Measurements from ENCODE around the gene TF.
A peak's percentile ranks its signal among the peaks of the same experiment; 100 is the strongest.

The TF gene

DNA sequence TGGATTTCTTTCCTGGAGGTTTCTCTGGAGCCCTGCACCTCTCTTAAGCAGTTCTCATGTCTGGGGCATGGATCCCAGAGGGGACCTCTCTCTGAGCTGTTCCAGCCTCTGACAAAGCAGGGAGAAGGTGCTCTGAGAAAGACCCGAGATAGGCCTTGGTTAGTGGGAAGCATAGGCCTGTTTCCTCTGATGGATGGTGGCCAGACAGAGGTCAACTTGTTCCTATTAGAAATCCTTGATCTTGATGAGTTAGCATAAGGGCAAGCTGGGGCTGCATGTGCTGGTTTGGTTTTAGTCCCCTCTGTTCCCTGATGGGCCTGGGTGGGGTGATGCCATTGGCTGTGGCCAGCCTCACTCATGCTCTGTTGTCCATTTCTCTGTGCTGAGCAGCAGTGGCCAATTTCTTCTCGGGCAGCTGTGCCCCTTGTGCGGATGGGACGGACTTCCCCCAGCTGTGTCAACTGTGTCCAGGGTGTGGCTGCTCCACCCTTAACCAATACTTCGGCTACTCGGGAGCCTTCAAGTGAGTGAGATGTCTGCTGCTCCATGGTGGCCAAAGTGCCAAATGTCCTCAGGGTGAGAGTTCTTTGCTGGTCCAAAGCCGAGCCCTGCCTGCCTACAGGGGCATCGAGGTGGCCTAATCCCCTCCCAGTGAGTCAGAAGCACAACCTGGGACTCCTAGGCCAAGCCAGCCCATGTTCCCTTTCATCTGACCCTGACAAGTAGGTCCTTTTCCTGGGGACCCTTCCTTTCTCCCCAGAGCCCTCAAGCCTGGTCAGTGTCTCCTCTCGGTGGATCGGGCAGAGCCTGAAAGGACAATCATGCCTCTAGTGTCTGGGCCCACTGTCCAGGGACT is 9.0 kb downstream of the TF start:
- Mint-ChIP-seq H3K9me3 (no peaks in the 10 kb centered on the region), H3K4me3 (no peak overlapping the region), H3K27ac (no peak overlapping the region), H3K4me1 (no peaks in the 10 kb centered on the region), H3K36me3 (no peaks in the 10 kb centered on the region)
- ATAC-seq = no peak
- no peak for DNase-seq (ENCODE audit: low spot score in 2 of 2)

GRCh38 chr3:133756716-133757694 is 10.8 kb downstream of the TF start:
- Mint-ChIP-seq H3K36me3 (no peaks in the 10 kb centered on the region), H3K27ac (no peak overlapping the region), H3K4me3 (no peak overlapping the region), H3K4me1 (no peaks in the 10 kb centered on the region), H3K9me3 (no peaks in the 10 kb centered on the region)
- ATAC-seq (no peak), DNase-seq (ENCODE audit: low spot score in 2 of 2) (no peak)

GRCh38 chr3:133757701-133758567 is 11.7 kb downstream of the TF start:
- no peak for DNase-seq (ENCODE audit: low spot score in 2 of 2)
- Mint-ChIP-seq H3K4me1 (no peaks in the 10 kb centered on the region), H3K27ac (no peak overlapping the region), H3K36me3 (no peaks in the 10 kb centered on the region), H3K9me3 (no peaks in the 10 kb centered on the region), H3K4me3 (no peak overlapping the region)
- ATAC-seq = peak; percentile 42

GRCh38 chr3:133758568-133758928 is 12.4 kb downstream of the TF start:
- no peak overlapping the region for H3K4me3 Mint-ChIP-seq
- no peak overlapping the region for H3K27ac Mint-ChIP-seq
- no peak for ATAC-seq
- no peak for DNase-seq (ENCODE audit: low spot score in 2 of 2)
- no peaks in the 10 kb centered on the region for H3K9me3 Mint-ChIP-seq
- H3K4me1 Mint-ChIP-seq = no peaks in the 10 kb centered on the region
- no peaks in the 10 kb centered on the region for H3K36me3 Mint-ChIP-seq

DNA sequence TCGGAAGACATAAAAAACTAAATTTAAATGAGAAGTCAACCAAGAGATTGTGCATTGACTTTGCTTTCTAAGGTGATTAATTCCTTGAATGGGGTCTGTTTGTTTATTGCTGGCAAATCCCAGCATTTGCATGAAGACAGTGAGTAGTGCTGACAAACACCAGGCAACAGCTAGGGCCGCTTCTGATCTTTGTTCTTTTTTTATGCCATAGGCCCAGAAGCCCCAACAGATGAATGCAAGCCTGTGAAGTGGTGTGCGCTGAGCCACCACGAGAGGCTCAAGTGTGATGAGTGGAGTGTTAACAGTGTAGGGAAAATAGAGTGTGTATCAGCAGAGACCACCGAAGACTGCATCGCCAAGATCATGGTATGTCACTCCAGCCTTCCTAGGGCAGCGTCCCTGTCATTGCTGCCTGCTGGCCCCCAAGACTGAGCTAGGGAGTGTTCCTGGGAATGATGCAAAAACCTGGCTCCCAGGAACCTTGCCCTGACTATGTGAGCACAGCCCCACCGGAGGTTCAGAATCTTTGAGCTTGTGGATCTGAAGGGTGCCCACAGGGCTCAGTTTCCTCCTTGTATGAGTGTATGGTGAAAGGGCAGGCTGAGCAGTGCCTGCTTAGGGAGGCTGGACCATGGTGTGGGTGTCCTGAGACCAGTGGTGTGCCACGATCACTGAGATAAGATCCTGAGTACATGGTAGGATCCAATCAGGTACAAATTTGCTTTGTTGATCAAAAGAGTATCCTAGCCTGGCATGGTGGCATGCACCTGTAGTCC is 13.0 kb downstream of the TF start:
- no peak overlapping the region for H3K27ac Mint-ChIP-seq
- H3K4me1 Mint-ChIP-seq = no peaks in the 10 kb centered on the region
- no peaks in the 10 kb centered on the region for H3K36me3 Mint-ChIP-seq
- no peak overlapping the region for H3K4me3 Mint-ChIP-seq
- H3K9me3 Mint-ChIP-seq = no peaks in the 10 kb centered on the region
- DNase-seq (ENCODE audit: low spot score in 2 of 2) (no peak), ATAC-seq (no peak)

GRCh38 chr3:133759740-133760305 is 13.6 kb downstream of the TF start:
- Mint-ChIP-seq H3K4me3 (no peak overlapping the region), H3K27ac (no peak overlapping the region), H3K4me1 (no peaks in the 10 kb centered on the region), H3K36me3 (no peaks in the 10 kb centered on the region), H3K9me3 (no peaks in the 10 kb centered on the region)
- ATAC-seq (no peak), DNase-seq (ENCODE audit: low spot score in 2 of 2) (no peak)

GRCh38 chr3:133760916-133761315 is 14.7 kb downstream of the TF start:
- no peak for ATAC-seq
- no peaks in the 10 kb centered on the region for H3K4me1 Mint-ChIP-seq
- no peak overlapping the region for H3K27ac Mint-ChIP-seq
- H3K9me3 Mint-ChIP-seq = no peaks in the 10 kb centered on the region
- no peak for DNase-seq (ENCODE audit: low spot score in 2 of 2)
- H3K4me3 Mint-ChIP-seq = no peak overlapping the region
- H3K36me3 Mint-ChIP-seq = no peaks in the 10 kb centered on the region

DNA sequence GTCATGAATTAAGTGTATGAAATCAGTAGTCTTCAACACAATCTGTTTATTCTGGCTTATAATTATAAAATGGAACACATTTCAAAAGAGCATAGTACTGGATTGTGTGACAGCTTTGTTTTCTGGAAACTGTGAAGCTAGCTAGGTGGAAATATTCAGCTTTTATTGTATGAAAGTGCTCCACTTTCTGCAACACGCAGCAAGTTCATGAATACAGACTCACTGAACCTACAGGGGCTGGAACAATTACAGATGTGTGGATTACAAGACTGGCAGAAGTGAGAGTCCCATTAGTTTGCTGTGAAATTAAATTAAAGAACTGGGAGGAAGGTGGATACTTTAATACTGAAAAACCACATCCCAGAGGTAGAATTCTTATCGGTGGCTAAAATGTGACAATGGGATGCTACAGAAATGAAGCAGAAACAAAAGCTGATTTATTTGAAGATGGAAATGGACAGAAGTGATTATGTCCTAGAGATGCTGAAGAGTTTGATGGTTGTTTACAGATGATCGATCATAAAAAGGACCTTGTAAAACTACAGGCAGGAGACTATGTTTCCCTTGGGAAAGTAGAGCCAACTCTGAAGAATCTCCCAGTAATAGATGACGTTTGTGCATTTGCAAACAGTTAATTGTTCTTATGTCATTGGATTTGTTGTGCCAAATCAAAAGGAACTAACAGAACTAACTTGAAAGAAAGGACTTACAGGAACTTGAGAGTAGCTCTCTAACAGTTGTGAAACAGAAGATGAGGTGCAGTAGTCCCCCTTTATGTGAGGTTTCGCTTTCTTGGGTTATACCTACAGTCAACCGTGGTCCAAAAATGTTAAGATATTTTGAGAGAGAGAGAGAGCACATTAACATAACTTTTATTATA is 15.7 kb downstream of the TF start:
- no peak for DNase-seq (ENCODE audit: low spot score in 2 of 2)
- ATAC-seq = no peak
- Mint-ChIP-seq H3K4me3 (no peak overlapping the region), H3K9me3 (no peaks in the 10 kb centered on the region), H3K4me1 (no peaks in the 10 kb centered on the region), H3K27ac (no peak overlapping the region), H3K36me3 (no peaks in the 10 kb centered on the region)

- Mint-ChIP-seq H3K36me3 (no peaks in the 10 kb centered on the region), H3K4me3 (no peak overlapping the region), H3K4me1 (no peaks in the 10 kb centered on the region), H3K27ac (no peak overlapping the region), H3K9me3 (no peaks in the 10 kb centered on the region)
- no peak for ATAC-seq
- DNase-seq (ENCODE audit: low spot score in 2 of 2) = no peak
Observed at GRCh38 chr3:133762539-133762938, 16.3 kb downstream of the TF start.

DNA sequence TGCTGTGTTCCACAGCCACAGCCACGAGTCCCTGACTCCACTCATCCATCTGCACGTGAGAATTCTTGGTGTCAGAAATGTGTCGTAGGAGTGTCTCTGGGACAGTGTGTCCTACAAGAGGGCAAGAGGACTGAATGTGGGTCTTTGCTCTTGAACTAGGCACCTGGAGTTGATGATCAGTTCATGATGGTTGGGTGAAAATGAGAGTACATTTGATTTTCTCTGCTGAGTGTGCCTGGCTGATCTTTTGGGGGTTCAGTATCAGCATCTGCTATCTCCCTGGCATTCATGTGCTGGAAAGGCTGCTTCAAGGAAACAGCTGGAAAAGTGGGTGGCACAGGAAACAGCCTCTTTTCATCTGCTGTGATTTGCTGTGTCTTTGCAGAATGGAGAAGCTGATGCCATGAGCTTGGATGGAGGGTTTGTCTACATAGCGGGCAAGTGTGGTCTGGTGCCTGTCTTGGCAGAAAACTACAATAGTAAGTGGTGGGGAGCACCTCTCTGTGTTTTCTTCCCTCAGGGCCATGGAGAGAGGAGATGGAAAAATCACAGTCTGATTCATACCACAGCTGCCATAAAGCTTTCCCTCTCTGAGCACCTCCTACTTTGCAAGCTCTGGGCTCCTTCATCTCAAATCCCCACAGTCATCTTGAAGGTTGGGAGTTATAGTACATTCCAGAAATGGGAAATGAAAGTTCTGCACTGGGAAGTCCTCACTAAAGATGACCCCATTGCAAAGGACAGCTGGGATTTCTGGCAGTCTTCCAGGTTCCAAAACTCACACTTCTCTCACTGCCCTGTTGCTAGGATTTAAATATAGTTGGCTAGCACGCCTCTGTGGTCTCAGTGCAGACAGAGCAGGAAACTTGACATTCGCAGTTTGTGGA is 17.8 kb downstream of the TF start:
- H3K9me3 Mint-ChIP-seq = no peaks in the 10 kb centered on the region
- H3K27ac Mint-ChIP-seq = no peak overlapping the region
- H3K36me3 Mint-ChIP-seq = no peaks in the 10 kb centered on the region
- ATAC-seq (no peak), DNase-seq (ENCODE audit: low spot score in 2 of 2) (no peak)
- H3K4me3 Mint-ChIP-seq = no peak overlapping the region
- H3K4me1 Mint-ChIP-seq = no peaks in the 10 kb centered on the region

DNA sequence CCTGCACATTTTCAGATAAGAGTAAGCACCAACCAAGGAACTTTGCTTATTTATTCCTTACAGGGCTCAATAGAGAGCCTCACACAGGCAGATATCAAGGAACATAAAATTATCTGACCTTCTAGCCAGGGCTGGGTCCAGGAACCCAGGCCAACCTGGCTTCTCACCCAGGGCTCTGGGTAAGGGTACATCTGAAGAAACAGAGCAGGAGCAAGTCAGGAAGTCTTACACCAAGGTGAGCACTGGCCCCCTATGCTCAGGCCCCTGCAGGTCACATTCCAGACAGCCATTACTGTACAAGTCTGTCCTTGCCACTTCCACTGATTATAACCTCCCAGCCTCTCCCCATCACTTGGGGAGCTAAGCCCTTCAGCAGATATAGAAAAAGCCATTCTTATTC is 19.1 kb downstream of the TF start:
- H3K9me3 Mint-ChIP-seq = no peaks in the 10 kb centered on the region
- ATAC-seq = no peak

DNA sequence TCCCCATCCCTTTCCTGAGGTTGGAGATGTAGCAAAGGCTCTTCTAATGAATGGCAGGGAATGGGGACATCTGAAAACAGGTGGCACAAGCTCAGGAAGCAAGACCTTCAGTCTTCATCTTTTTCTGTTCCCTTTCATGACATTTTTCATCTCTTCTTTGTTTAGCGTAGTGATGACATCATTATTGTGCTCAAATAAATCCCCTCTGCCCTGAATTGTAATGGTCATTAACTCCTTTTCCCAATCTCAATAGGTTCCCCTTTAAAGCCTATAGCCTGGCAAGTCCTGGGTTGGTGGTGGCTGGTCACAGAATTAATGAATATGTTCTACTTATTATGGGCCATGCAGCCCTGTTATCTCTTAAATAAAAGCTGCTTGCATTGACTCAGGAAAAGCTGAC is 21.4 kb downstream of the TF start:
- no peak overlapping the region for H3K4me3 Mint-ChIP-seq
- DNase-seq (ENCODE audit: low spot score in 2 of 2) (no peak), ATAC-seq (no peak)
- no peaks in the 10 kb centered on the region for H3K36me3 Mint-ChIP-seq
- no peaks in the 10 kb centered on the region for H3K4me1 Mint-ChIP-seq
- no peak overlapping the region for H3K27ac Mint-ChIP-seq
- no peaks in the 10 kb centered on the region for H3K9me3 Mint-ChIP-seq

More for the DNA sequence above, 19.1 kb downstream of the TF start:
- Mint-ChIP-seq H3K4me3 (no peak overlapping the region), H3K4me1 (no peaks in the 10 kb centered on the region), H3K36me3 (no peaks in the 10 kb centered on the region), H3K27ac (no peak overlapping the region)
- no peak for DNase-seq (ENCODE audit: low spot score in 2 of 2)

- Mint-ChIP-seq H3K36me3 (no peaks in the 10 kb centered on the region), H3K9me3 (no peaks in the 10 kb centered on the region), H3K27ac (no peak overlapping the region), H3K4me1 (no peaks in the 10 kb centered on the region), H3K4me3 (no peak overlapping the region)
- no peak for ATAC-seq
- DNase-seq (ENCODE audit: low spot score in 2 of 2) = no peak
Observed at GRCh38 chr3:133769536-133769935, 23.3 kb downstream of the TF start.
